ENCODE measurements around the gene TRABD2A. TPM values are rescaled to one million over a fixed set of nuclear protein-coding genes. Genes with fewer than 3 reads are reported as not detected.
"Not testable (repeated sequence)": the region's sequence is repeated elsewhere in the genome, so short reads cannot be mapped to it uniquely, and the experiment has no call there.

Gene TRABD2A
- total and polyA plus RNA-seq, 2 of the 13 experiments (the other 11 are each of a cell fraction or from before 2014, with no cell fraction given) = 0.15 TPM; not detected in 1

- H3K4me1 ChIP-seq (ENCODE audit: insufficient read depth, low read length); H3K27ac ChIP-seq (ENCODE audit: extremely low read length, insufficient read depth, low read length); ATAC-seq; H2AFZ ChIP-seq (ENCODE audit: low read length); DNase-seq (ENCODE audit: low spot score); H3K9me3 ChIP-seq (ENCODE audit: low read length); CTCF ChIA-PET (ENCODE audit: low intra/inter-chr PET ratio, low total read pairs); BruUV-seq (replicated peaks); H3K9ac ChIP-seq (ENCODE audit: insufficient read depth, low read depth, low read length); H4K20me1 ChIP-seq (ENCODE audit: insufficient read depth, low read length); POLR2A ChIA-PET; in situ Hi-C loops (cut with HindIII; ENCODE audit: extremely low pct_ligation_motif_present, low pct_unique_long_range_greater_than_20kb); H3K36me3 ChIP-seq (replicated peaks in 1 of 2; ENCODE audit: control insufficient read depth in 1 of 2, insufficient read depth in 2 of 2, low read length in 2 of 2); FAIRE-seq; H3K4me2 ChIP-seq (ENCODE audit: low read depth, low read length); H3K4me3 ChIP-seq (replicated peaks in 1 of 3; ENCODE audit: insufficient read depth in 1 of 3, low read depth in 2 of 3, low read length in 3 of 3); H3K79me2 ChIP-seq (ENCODE audit: insufficient read depth, low read length); TF ChIP-seq TCF12 (CRISPR knock-in tag; IDR thresholded peaks at IDR 0.05): not testable (repeated sequence)
- 83% methylated on average over 4 of the region's 4 CpGs for WGBS (ENCODE audit: low lambda C conversion rate)
- peaks cover 0 to 19% of the 10 kb centered on the region in 2 experiments; a peak in 3 of 5 replicates for H3K27me3 ChIP-seq (ENCODE audit: control insufficient read depth in 1 of 2, insufficient read depth in 2 of 2, low read length in 2 of 2)
- intact Hi-C loops (cut with micrococcal nuclease; ENCODE audit: unreplicated experiment) = loop anchor here (5.0 kb wide), 1 partner anchor 371 kb away; no protein-coding TSS in a partner anchor
- TF ChIP-seq RAD51 (IDR thresholded peaks at IDR 0.05; ENCODE audit: borderline replicate concordance) (0 out of 2 replicates have a peak, but pooled peaks have one; percentile 9), TCF12 (IDR thresholded peaks at IDR 0.05) (peak; percentile 100), TBX3 (IDR thresholded peaks at IDR 0.05; ENCODE audit: borderline replicate concordance) (peak; percentile 33; the same call in 1 of the 2 replicates)
Measured at GRCh38 chr2:84868327-84868726, 12.6 kb downstream of the TRABD2A start.

- DNase-seq (ENCODE audit: low spot score) (no peak), ATAC-seq (no peak), FAIRE-seq (no peak)
- no peaks in the 10 kb centered on the region for H4K20me1 ChIP-seq (ENCODE audit: insufficient read depth, low read length)
- no peaks in the 10 kb centered on the region for H3K36me3 ChIP-seq (replicated peaks in 1 of 2; ENCODE audit: control insufficient read depth in 1 of 2, insufficient read depth in 2 of 2, low read length in 2 of 2)
- BruUV-seq (replicated peaks) = no TSS peak
- H3K4me3 ChIP-seq (replicated peaks in 1 of 3; ENCODE audit: insufficient read depth in 1 of 3, low read depth in 2 of 3, low read length in 3 of 3) = no peak overlapping the region
- no peak overlapping the region for H3K9ac ChIP-seq (ENCODE audit: insufficient read depth, low read depth, low read length)
- WGBS (ENCODE audit: low lambda C conversion rate) = 33% methylated on average over 3 of the region's 3 CpGs
- no peaks in the 10 kb centered on the region for H3K9me3 ChIP-seq (ENCODE audit: low read length)
- intact Hi-C loops (cut with micrococcal nuclease; ENCODE audit: unreplicated experiment) (loop anchor here (5.0 kb wide), 1 partner anchor 369 kb away; no protein-coding TSS in a partner anchor), in situ Hi-C loops (cut with HindIII; ENCODE audit: extremely low pct_ligation_motif_present, low pct_unique_long_range_greater_than_20kb) (no loop called here)
- H3K79me2 ChIP-seq (ENCODE audit: insufficient read depth, low read length) = no peaks in the 10 kb centered on the region
- H2AFZ ChIP-seq (ENCODE audit: low read length) = no peak overlapping the region
- H3K27ac ChIP-seq (ENCODE audit: extremely low read length, insufficient read depth, low read length) = no peak overlapping the region
- ChIA-PET POLR2A (no interaction called here), CTCF (ENCODE audit: low intra/inter-chr PET ratio, low total read pairs) (no interaction called here)
- H3K4me2 ChIP-seq (ENCODE audit: low read depth, low read length) = no peak overlapping the region
- H3K27me3 ChIP-seq (ENCODE audit: control insufficient read depth in 1 of 2, insufficient read depth in 2 of 2, low read length in 2 of 2) = peaks cover 0 to 18% of the 10 kb centered on the region in 2 experiments; a peak in 3 of 5 replicates
- no peaks in the 10 kb centered on the region for H3K4me1 ChIP-seq (ENCODE audit: insufficient read depth, low read length)
- TF ChIP-seq ZBED4 (CRISPR knock-in tag; IDR thresholded peaks at IDR 0.05; ENCODE audit: borderline replicate concordance) (no peak), NR2F2 (IDR thresholded peaks at IDR 0.05; ENCODE audit: borderline replicate concordance, low read depth) (no peak), DBP (CRISPR knock-in tag; IDR thresholded peaks at IDR 0.05; ENCODE audit: not compliant biosample characterization) (no peak), AKAP8 (CRISPR knock-in tag; IDR thresholded peaks at IDR 0.05) (no peak), ADNP (CRISPR knock-in tag; IDR thresholded peaks at IDR 0.05) (no peak), ZNF639 (CRISPR knock-in tag; conservative IDR thresholded peaks at IDR 0.05) (no peak), RNF2 (conservative IDR thresholded peaks at IDR 0.05; ENCODE audit: low read depth) (no peak), ZNF709 (CRISPR knock-in tag; IDR thresholded peaks at IDR 0.05) (no peak), NBN (conservative IDR thresholded peaks at IDR 0.05) (no peak), ZNF740 (CRISPR knock-in tag; IDR thresholded peaks at IDR 0.05) (no peak)
Measured at GRCh38 chr2:84866122-84866521, 14.8 kb downstream of the TRABD2A start.
